Measurements from ENCODE around the gene XIRP1.
A peak's percentile ranks its signal among the peaks of the same experiment; 100 is the strongest.

XIRP1 gene

GRCh38 chr3:39146083-39146501, 46.3 kb downstream of the XIRP1 start:
- no peaks in the 10 kb centered on the region for H3K27me3 Mint-ChIP-seq (ENCODE audit: low read depth, poor library complexity)
- peaks cover 36% of the 10 kb centered on the region for H3K36me3 Mint-ChIP-seq (ENCODE audit: low read depth)
- DNase-seq = no peak
- no peak for TF ChIP-seq CTCF (IDR thresholded peaks at IDR 0.05)
- H3K4me3 Mint-ChIP-seq = peak overlapping the region; percentile 73
- H3K27ac Mint-ChIP-seq = peak overlapping the region; percentile 99
- no peaks in the 10 kb centered on the region for H3K9me3 Mint-ChIP-seq
- H3K4me1 Mint-ChIP-seq = peaks cover 70% of the 10 kb centered on the region

GRCh38 chr3:39144748-39145380, 47.5 kb downstream of the XIRP1 start:
- Mint-ChIP-seq H3K27ac (peak overlapping the region; percentile 84), H3K36me3 (ENCODE audit: low read depth) (peaks cover 36% of the 10 kb centered on the region), H3K4me3 (no peak overlapping the region), H3K9me3 (no peaks in the 10 kb centered on the region), H3K27me3 (ENCODE audit: low read depth, poor library complexity) (no peaks in the 10 kb centered on the region), H3K4me1 (peaks cover 58% of the 10 kb centered on the region)
- no peak for DNase-seq
- TF ChIP-seq CTCF (IDR thresholded peaks at IDR 0.05) = no peak

- no peak for DNase-seq
- H3K4me1 Mint-ChIP-seq = peaks cover 51% of the 10 kb centered on the region
- H3K4me3 Mint-ChIP-seq = no peak overlapping the region
- H3K9me3 Mint-ChIP-seq = no peaks in the 10 kb centered on the region
- H3K27me3 Mint-ChIP-seq (ENCODE audit: low read depth, poor library complexity) = no peaks in the 10 kb centered on the region
- no peak for TF ChIP-seq CTCF (IDR thresholded peaks at IDR 0.05)
- H3K36me3 Mint-ChIP-seq (ENCODE audit: low read depth) = peaks cover 36% of the 10 kb centered on the region
- peak overlapping the region; percentile 84 for H3K27ac Mint-ChIP-seq
Measured at GRCh38 chr3:39144095-39144747, 48.2 kb downstream of the XIRP1 start.

GRCh38 chr3:39143051-39143885, 49.1 kb downstream of the XIRP1 start:
- no peak for DNase-seq
- H3K27me3 Mint-ChIP-seq (ENCODE audit: low read depth, poor library complexity) = peaks cover 3% of the 10 kb centered on the region
- no peak for TF ChIP-seq CTCF (IDR thresholded peaks at IDR 0.05)
- H3K4me3 Mint-ChIP-seq = no peak overlapping the region
- peaks cover 36% of the 10 kb centered on the region for H3K36me3 Mint-ChIP-seq (ENCODE audit: low read depth)
- H3K4me1 Mint-ChIP-seq = peaks cover 42% of the 10 kb centered on the region
- H3K9me3 Mint-ChIP-seq = no peaks in the 10 kb centered on the region
- H3K27ac Mint-ChIP-seq = peak overlapping the region; percentile 39

- peaks cover 41% of the 10 kb centered on the region for H3K36me3 Mint-ChIP-seq (ENCODE audit: low read depth)
- no peak for DNase-seq
- no peak overlapping the region for H3K27ac Mint-ChIP-seq
- peaks cover 30% of the 10 kb centered on the region for H3K4me1 Mint-ChIP-seq
- H3K9me3 Mint-ChIP-seq = no peaks in the 10 kb centered on the region
- H3K4me3 Mint-ChIP-seq = no peak overlapping the region
- H3K27me3 Mint-ChIP-seq (ENCODE audit: low read depth, poor library complexity) = peaks cover 3% of the 10 kb centered on the region
- no peak for TF ChIP-seq CTCF (IDR thresholded peaks at IDR 0.05)
Measured at GRCh38 chr3:39142067-39142466, 50.3 kb downstream of the XIRP1 start.

All from nephron progenitor cell (in vitro differentiated cells).